KMS-11 (cell line): ENCODE data around the gene PCDH17.

Source experiments
- H2AFZ ChIP-seq: fragments of 200-600 bp; sonication (generic); 2 replicates; pipeline ENCODE4 v1.6.1; 2016; ENCODE audit warnings: antibody characterized with exemption, mixed run types, low read depth
- H3K27ac ChIP-seq: fragments of 200-600 bp; sonication (generic); 2 replicates; pipeline ENCODE4 v1.6.1; 2016; ENCODE audit warnings: mild to moderate bottlenecking, mixed run types
- H3K27me3 ChIP-seq: fragments of 200-600 bp; sonication (generic); 2 replicates; pipeline ENCODE4 v1.6.1; 2017; ENCODE audit warnings: mild to moderate bottlenecking, low read depth, mixed run types, moderate library complexity; ENCODE audit not compliant: insufficient read depth
- H3K36me3 ChIP-seq: fragments of 200-600 bp; sonication (generic); 2 replicates; pipeline ENCODE4 v1.6.1; 2017; ENCODE audit warnings: mild to moderate bottlenecking, mixed run types; ENCODE audit not compliant: insufficient read depth
- H3K4me1 ChIP-seq: fragments of 200-600 bp; sonication (generic); 2 replicates; pipeline ENCODE4 v1.6.1; 2016; ENCODE audit warnings: mild to moderate bottlenecking, low read depth, mixed run types; ENCODE audit not compliant: poor library complexity, severe bottlenecking
- H3K4me2 ChIP-seq: fragments of 200-600 bp; sonication (generic); 2 replicates; pipeline ENCODE4 v1.7.0; 2016; ENCODE audit warnings: mild to moderate bottlenecking, mixed run types
- H3K4me3 ChIP-seq: fragments of 200-600 bp; sonication (generic); IDR thresholded peaks from 2 replicates; pipeline ENCODE4 v1.6.1; 2017; ENCODE audit warnings: low read depth, low read length, mixed read lengths; ENCODE audit not compliant: insufficient read depth
- H3K79me2 ChIP-seq: fragments of 200-600 bp; sonication (generic); 2 replicates; pipeline ENCODE4 v1.6.1; 2016; ENCODE audit warnings: low read depth, mixed run types; ENCODE audit not compliant: insufficient read depth
- H3K9ac ChIP-seq: fragments of 200-600 bp; sonication (generic); 2 replicates; pipeline ENCODE4 v1.6.1; 2016; ENCODE audit warnings: mild to moderate bottlenecking, mixed run types
- H4K20me1 ChIP-seq: fragments of 200-600 bp; sonication (generic); 2 replicates; pipeline ENCODE4 v1.6.1; 2016; ENCODE audit warnings: mild to moderate bottlenecking, mixed run types; ENCODE audit not compliant: insufficient read depth
- CTCF ChIP-seq: fragments of 200-600 bp; sonication (generic); conservative IDR thresholded peaks from 2 replicates; pipeline ENCODE4 v1.6.1; 2017; ENCODE audit warnings: low read depth, mild to moderate bottlenecking, antibody characterized with exemption, low read length, moderate library complexity, mixed read lengths

Gene PCDH17

GRCh38 chr13:57637515-57637914, 6.0 kb downstream of the PCDH17 start:
- H2AFZ ChIP-seq: no peak overlapping the region
- H3K27ac ChIP-seq: no peak overlapping the region
- no peaks in the 10 kb centered on the region for H4K20me1 ChIP-seq
- H3K4me3 ChIP-seq: no peak overlapping the region
- no peaks in the 10 kb centered on the region for H3K36me3 ChIP-seq
- TF ChIP-seq CTCF: no peak
- no peaks in the 10 kb centered on the region for H3K4me1 ChIP-seq
- no peak overlapping the region for H3K9ac ChIP-seq
- no peaks in the 10 kb centered on the region for H3K27me3 ChIP-seq
- no peaks in the 10 kb centered on the region for H3K79me2 ChIP-seq
- no peak overlapping the region for H3K4me2 ChIP-seq

DNA sequence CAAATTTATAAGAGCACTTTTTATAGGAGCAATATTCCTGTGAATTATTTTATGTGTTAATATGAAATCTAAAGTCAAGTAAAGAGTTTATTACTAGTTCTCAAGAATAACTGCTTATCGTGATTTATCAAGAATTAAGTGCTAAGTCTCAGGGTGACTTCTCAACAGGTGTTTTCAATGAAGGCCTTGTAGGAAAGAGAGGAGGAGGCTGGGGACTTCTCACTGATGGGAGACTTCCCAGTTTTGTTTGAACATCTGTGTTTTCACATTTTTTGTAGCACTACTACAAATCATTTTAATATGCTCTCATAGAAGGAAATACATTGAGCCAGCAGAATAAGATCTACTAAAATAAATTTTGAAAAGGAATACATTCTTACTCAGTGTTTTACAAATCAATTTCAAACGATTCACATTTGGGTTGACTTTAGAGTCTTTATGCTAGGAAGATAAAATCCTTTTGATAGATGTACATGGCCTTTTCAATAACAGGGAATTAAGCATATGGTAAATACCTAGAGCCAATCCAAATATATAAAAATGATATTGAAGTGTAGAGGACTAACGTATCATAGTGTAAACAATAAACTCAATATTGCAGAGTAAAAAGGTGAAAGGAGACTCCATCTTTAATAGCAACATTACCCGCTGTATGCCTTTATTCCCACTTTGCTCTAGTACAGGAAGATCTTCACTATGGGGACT, 6.8 kb downstream of the PCDH17 start:
- no peak overlapping the region for H3K4me2 ChIP-seq
- no peak overlapping the region for H3K27ac ChIP-seq
- TF ChIP-seq CTCF: no peak
- H3K36me3 ChIP-seq: no peaks in the 10 kb centered on the region
- no peak overlapping the region for H3K9ac ChIP-seq
- H3K27me3 ChIP-seq: no peaks in the 10 kb centered on the region
- no peaks in the 10 kb centered on the region for H3K4me1 ChIP-seq
- no peak overlapping the region for H2AFZ ChIP-seq
- no peaks in the 10 kb centered on the region for H3K79me2 ChIP-seq
- no peak overlapping the region for H3K4me3 ChIP-seq
- no peaks in the 10 kb centered on the region for H4K20me1 ChIP-seq

GRCh38 chr13:57640607-57641006, 9.1 kb downstream of the PCDH17 start:
- Histone ChIP-seq H3K27me3 (no peaks in the 10 kb centered on the region), H3K79me2 (no peaks in the 10 kb centered on the region), H3K36me3 (no peaks in the 10 kb centered on the region), H2AFZ (no peak overlapping the region), H3K4me1 (no peaks in the 10 kb centered on the region), H4K20me1 (no peaks in the 10 kb centered on the region), H3K9ac (no peak overlapping the region), H3K27ac (no peak overlapping the region), H3K4me3 (no peak overlapping the region), H3K4me2 (no peak overlapping the region)
- no peak for TF ChIP-seq CTCF

- Histone ChIP-seq H3K36me3 (no peaks in the 10 kb centered on the region), H4K20me1 (no peaks in the 10 kb centered on the region), H3K9ac (no peak overlapping the region), H3K27me3 (no peaks in the 10 kb centered on the region), H3K4me3 (no peak overlapping the region), H2AFZ (no peak overlapping the region), H3K79me2 (no peaks in the 10 kb centered on the region), H3K4me2 (no peak overlapping the region), H3K4me1 (no peaks in the 10 kb centered on the region), H3K27ac (no peak overlapping the region)
- no peak for TF ChIP-seq CTCF
These were observed 9.5 kb downstream of the PCDH17 start for GRCh38 chr13:57641051-57641450.
